HepG2 (cell line): ENCODE results near the gene CPN1. TPM values are rescaled to one million over a fixed set of nuclear protein-coding genes. Genes with fewer than 3 reads are reported as not detected.
"Not testable (repeated sequence)": the region's sequence is repeated elsewhere in the genome, so short reads cannot be mapped to it uniquely, and the experiment has no call there.

Experiments
- ATAC-seq: fragments of 200-7000 bp; cut with Tn5 transposase; 3 replicates; pipeline ENCODE4 v1.9.1; 2020; ENCODE audit warnings: mild to moderate bottlenecking, moderate library complexity
- BruUV-seq: library from RNA; stranded (reverse); fragments of 400-500 nt; replicated peaks from 2 replicates; lab custom pipeline; 2021; lab: Mats Ljungman, UMichigan
- CTCF ChIA-PET: fragments of 300-600 bp; formaldehyde crosslinking; extraction: SDS; loops from one replicate; lab custom pipeline; 2021; ENCODE audit warnings: low total read pairs, inconsistent platforms, low intra/inter-chr PET ratio; lab: Yijun Ruan, JAX
- POLR2A ChIA-PET: fragments of 350-600 bp; sonication (Branson Sonifier 250); formaldehyde crosslinking; loops from one replicate; lab custom pipeline; 2020; ENCODE audit warnings: antibody characterized with exemption, inconsistent platforms; lab: Yijun Ruan, JAX
- DNase-seq: peaks from one replicate; pipeline ENCODE4 v3.0.0-alpha.2; 2015; ENCODE audit warnings: low spot score
- FAIRE-seq: peaks from 3 replicates; lab custom pipeline; 2011; peaks lifted over from hg19 to GRCh38; lab: Jason Lieb, UNC
- H2AFZ ChIP-seq: one replicate; pipeline ENCODE4 v1.6.1; 2011; ENCODE audit warnings: low read length, inconsistent platforms
- H3K27ac ChIP-seq: fragments of 300-600 bp; 3 replicates; pipeline ENCODE4 v1.8.0; 2011; ENCODE audit warnings: mixed run types, mild to moderate bottlenecking, mixed read lengths, low read length, inconsistent platforms; ENCODE audit not compliant: insufficient read depth; ENCODE audit errors: extremely low read length
- H3K27me3 ChIP-seq, 2 experiments: fragments of 200-600 bp in 1 of 2; 2 replicates in 1 of 2; 3 replicates in 1 of 2; pipeline versions ENCODE4 v1.6.0 to v1.8.0; 2011; ENCODE audit warnings: low read length in 2 of 2, mild to moderate bottlenecking in 2 of 2, moderate library complexity in 2 of 2, inconsistent platforms in 1 of 2; ENCODE audit not compliant: insufficient read depth in 2 of 2, control insufficient read depth in 1 of 2
- H3K36me3 ChIP-seq, 2 experiments: fragments of 200-600 bp in 1 of 2; replicated peaks in 1 of 2; 2 replicates in 1 of 2; 3 replicates in 1 of 2; pipeline versions ENCODE4 v1.5.1 to v1.8.0; 2011; ENCODE audit warnings: low read length in 2 of 2, inconsistent platforms in 1 of 2; ENCODE audit not compliant: insufficient read depth in 2 of 2, control insufficient read depth in 1 of 2
- H3K4me1 ChIP-seq: 2 replicates; pipeline ENCODE4 v1.5.1; 2012; ENCODE audit warnings: low read length, inconsistent platforms; ENCODE audit not compliant: insufficient read depth
- H3K4me2 ChIP-seq: 2 replicates; pipeline ENCODE4 v1.6.0; 2011; ENCODE audit warnings: low read depth, low read length, inconsistent platforms
- H3K4me3 ChIP-seq, 3 experiments: fragments of 200-600 bp in 1 of 3; sonication (generic), shearing (Covaris generic) in 1 of 3; replicated peaks in 1 of 3; 2 replicates each; pipeline ENCODE4 v1.5.1; 2011 to 2016; ENCODE audit warnings: low read length in 3 of 3, inconsistent platforms in 2 of 3, low read depth in 2 of 3, mild to moderate bottlenecking in 2 of 3, control low read depth in 1 of 3, mixed read lengths in 1 of 3; ENCODE audit not compliant: insufficient read depth in 1 of 3
- H3K79me2 ChIP-seq: one replicate; pipeline ENCODE4 v1.6.1; 2011; ENCODE audit warnings: low read length, inconsistent platforms; ENCODE audit not compliant: insufficient read depth
- H3K9ac ChIP-seq: 2 replicates; pipeline ENCODE4 v1.6.0; 2011; ENCODE audit warnings: mild to moderate bottlenecking, low read depth, low read length, inconsistent platforms; ENCODE audit not compliant: insufficient read depth
- H3K9me3 ChIP-seq: 2 replicates; pipeline ENCODE4 v1.5.1; 2012; ENCODE audit warnings: mild to moderate bottlenecking, low read length
- H4K20me1 ChIP-seq: 2 replicates; pipeline ENCODE4 v1.6.0; 2011; ENCODE audit warnings: inconsistent platforms, mild to moderate bottlenecking, low read length, moderate library complexity; ENCODE audit not compliant: insufficient read depth
- HNF4A ChIP-seq: sonication (generic); formaldehyde crosslinking; IDR thresholded peaks from 2 replicates; pipeline ENCODE4 v1.4.0; 2020; ENCODE audit warnings: missing genetic modification reagents
- ZMYM2 ChIP-seq: sonication (generic); formaldehyde crosslinking; IDR thresholded peaks from 2 replicates; pipeline ENCODE4 v1.8.0; 2022; ENCODE audit warnings: mild to moderate bottlenecking, missing genetic modification reagents
- ZMYM3 ChIP-seq: sonication (generic); formaldehyde crosslinking; IDR thresholded peaks from 2 replicates; pipeline ENCODE4 v1.5.1; 2020; ENCODE audit warnings: mild to moderate bottlenecking, missing genetic modification reagents
- ZNF121 ChIP-seq: sonication (generic); formaldehyde crosslinking; IDR thresholded peaks from 2 replicates; pipeline ENCODE4 v1.5.0; 2020; ENCODE audit warnings: mild to moderate bottlenecking, missing genetic modification reagents
- ZNF460 ChIP-seq: sonication (generic); formaldehyde crosslinking; IDR thresholded peaks from 2 replicates; pipeline ENCODE4 v1.5.1; 2020; ENCODE audit warnings: missing genetic modification reagents, mild to moderate bottlenecking, borderline replicate concordance
- ZNF687 ChIP-seq: sonication (generic); formaldehyde crosslinking; IDR thresholded peaks from 2 replicates; pipeline ENCODE4 v1.5.1; 2020; ENCODE audit warnings: mild to moderate bottlenecking, missing genetic modification reagents, moderate library complexity
- ZNF770 ChIP-seq: sonication (generic); formaldehyde crosslinking; IDR thresholded peaks from 2 replicates; pipeline ENCODE4 v1.5.0; 2020; ENCODE audit warnings: mild to moderate bottlenecking, missing genetic modification reagents
- WGBS: methylation state at CpG from one replicate; pipeline ENCODE4 v1.1.6; 2017; ENCODE audit warnings: low lambda C conversion rate; 5-methylcytosine and 5-hydroxymethylcytosine counted together
- in situ Hi-C: cut with HindIII; loops from 2 replicates; pipeline ENCODE4 v1.10.0; 2017; ENCODE audit warnings: low pct_unique_long_range_greater_than_20kb; ENCODE audit not compliant: extremely low pct_ligation_motif_present
- intact Hi-C: fragments of 100-400 bp; cut with micrococcal nuclease; formaldehyde crosslinking; loops from one replicate; pipeline ENCODE4 v1.10.0; 2022; ENCODE audit not compliant: unreplicated experiment
- polyA plus RNA-seq, 8 experiments: library from polyadenylated mRNA; depleted of rRNA in 3 of 8; stranded (reverse) in 7 of 8; unstranded in 1 of 8; fragments of >200 nt; fragmentation: Illumina TruSeq in 4 of 8; extraction: Trizol in 4 of 8; gene quantifications; 2 replicates each; pipeline versions ENCODE4 v1.2.1 to v1.2.3, GENCODE V29; 2011 to 2016; ENCODE audit warnings: low read depth in 4 of 8, missing spikeins in 1 of 8, mixed read lengths in 1 of 8; ENCODE audit not compliant: insufficient read depth in 1 of 8
- total RNA-seq, 5 experiments: library from RNA; depleted of rRNA; stranded (reverse); fragments of >200 nt; fragmentation: Illumina TruSeq; extraction: Trizol; gene quantifications; 2 replicates each; pipeline ENCODE4 v1.2.3, GENCODE V29; 2016; ENCODE audit warnings: low read depth in 1 of 5

Gene CPN1
- total and polyA plus RNA-seq, 2 of the 13 experiments (the other 11 are each of a cell fraction or from before 2014, with no cell fraction given): 17.3 to 35.1 TPM

- intact Hi-C loops, CTCF ChIA-PET, H2AFZ ChIP-seq, H3K4me2 ChIP-seq, H3K4me3 ChIP-seq, H4K20me1 ChIP-seq, FAIRE-seq, H3K9me3 ChIP-seq, H3K27me3 ChIP-seq, ATAC-seq, DNase-seq, H3K9ac ChIP-seq, H3K36me3 ChIP-seq, in situ Hi-C loops, H3K27ac ChIP-seq, BruUV-seq, H3K79me2 ChIP-seq, POLR2A ChIA-PET: not testable (repeated sequence)
- peaks cover 49% of the 10 kb centered on the region for H3K4me1 ChIP-seq
- TF ChIP-seq ZNF770 (CRISPR knock-in tag) (peak; percentile 92), HNF4A (CRISPR knock-in tag) (peak; percentile 27; the same call in 1 of the 2 replicates), ZMYM3 (peak; percentile 33; the same call in 1 of the 2 replicates), ZNF687 (CRISPR knock-in tag) (0 out of 2 replicates have a peak, but pooled peaks have one; percentile 12), ZNF121 (CRISPR knock-in tag) (peak; percentile 89), ZNF460 (CRISPR knock-in tag) (peak; percentile 69), ZMYM2 (peak; percentile 60; the same call in 1 of the 2 replicates)
- WGBS: 21% methylated on average over 5 of the region's 5 CpGs
Measured at GRCh38 chr10:100086708-100087107, 5.0 kb upstream of the CPN1 start.
